HFFc6 (cell line): ENCODE data around the gene PITPNC1. TPM values are rescaled to one million over a fixed set of nuclear protein-coding genes. Genes with fewer than 3 reads are reported as not detected.

Experiments used
- DNase-seq: peaks from one replicate; pipeline ENCODE4 v3.0.0-alpha.2; 2018
- H3K27ac Mint-ChIP-seq: 2 replicates; pipeline ENCODE4 v1.8.0; 2020; ENCODE audit warnings: mild to moderate bottlenecking, mixed read lengths
- H3K27me3 Mint-ChIP-seq: 2 replicates; pipeline ENCODE4 v1.8.0; 2021; ENCODE audit warnings: mild to moderate bottlenecking, moderate library complexity, mixed read lengths; ENCODE audit not compliant: insufficient read depth
- H3K36me3 Mint-ChIP-seq: 2 replicates; pipeline ENCODE4 v1.8.0; 2021; ENCODE audit warnings: low read depth, mixed read lengths
- H3K4me1 Mint-ChIP-seq: 2 replicates; pipeline ENCODE4 v1.8.0; 2020; ENCODE audit warnings: low read depth, mixed read lengths
- H3K4me3 Mint-ChIP-seq: 2 replicates; pipeline ENCODE4 v1.8.0; 2020; ENCODE audit warnings: mild to moderate bottlenecking, moderate library complexity, mixed read lengths
- H3K9me3 Mint-ChIP-seq: 2 replicates; pipeline ENCODE4 v1.8.0; 2020; ENCODE audit warnings: mild to moderate bottlenecking, mixed read lengths
- CTCF ChIP-seq: fragments of 200-600 bp; sonication (generic); IDR thresholded peaks from 2 replicates; pipeline ENCODE4 v1.5.0; 2021; ENCODE audit warnings: antibody characterized with exemption, mild to moderate bottlenecking
- total RNA-seq, 6 experiments: library from RNA; stranded (reverse); fragmentation: NEBNext Ultra II Directional; extraction: Animal tissue kit (Norgen Biotek cat#: 25700); gene quantifications; 2 replicates in 1 of 6; 3 replicates in 5 of 6; pipeline ENCODE4 v1.2.3, GENCODE V29; 2021

The PITPNC1 gene
- total RNA-seq, 6 experiments from 2014 or later, result 6.9 to 11.1 (median 7.7) TPM

GRCh38 chr17:67502151-67502550 lies 125.1 kb downstream of the PITPNC1 start:
- no peak overlapping the region for H3K27ac Mint-ChIP-seq
- TF ChIP-seq CTCF, result no peak
- H3K27me3 Mint-ChIP-seq, result peaks cover 2% of the 10 kb centered on the region; the same call in 1 of the 2 replicates
- no peak overlapping the region for H3K4me3 Mint-ChIP-seq
- peaks cover 34% of the 10 kb centered on the region for H3K4me1 Mint-ChIP-seq
- H3K9me3 Mint-ChIP-seq, result peaks cover 3% of the 10 kb centered on the region
- no peak for DNase-seq
- 0 out of 2 replicates have a peak, but pooled peaks cover 3% of the 10 kb centered on the region for H3K36me3 Mint-ChIP-seq

GRCh38 chr17:67503184-67503583 lies 126.1 kb downstream of the PITPNC1 start:
- Mint-ChIP-seq H3K36me3 (peaks cover 11% of the 10 kb centered on the region), H3K27ac (no peak overlapping the region; the same call in 1 of the 2 replicates), H3K9me3 (peaks cover 10% of the 10 kb centered on the region), H3K4me1 (peaks cover 44% of the 10 kb centered on the region), H3K27me3 (peaks cover 2% of the 10 kb centered on the region; the same call in 1 of the 2 replicates), H3K4me3 (no peak overlapping the region)
- peak; percentile 30 for DNase-seq
- TF ChIP-seq CTCF, result no peak

- H3K9me3 Mint-ChIP-seq, result peaks cover 14% of the 10 kb centered on the region
- H3K27ac Mint-ChIP-seq, result no peak overlapping the region
- H3K36me3 Mint-ChIP-seq, result peaks cover 11% of the 10 kb centered on the region
- peaks cover 49% of the 10 kb centered on the region for H3K4me1 Mint-ChIP-seq
- no peak overlapping the region for H3K4me3 Mint-ChIP-seq
- TF ChIP-seq CTCF, result no peak
- no peak for DNase-seq
- H3K27me3 Mint-ChIP-seq, result peaks cover 2% of the 10 kb centered on the region; the same call in 1 of the 2 replicates
Observed at GRCh38 chr17:67503739-67504138, 126.7 kb downstream of the PITPNC1 start.

- peaks cover 14% of the 10 kb centered on the region for H3K9me3 Mint-ChIP-seq
- peaks cover 2% of the 10 kb centered on the region; the same call in 1 of the 2 replicates for H3K27me3 Mint-ChIP-seq
- peaks cover 49% of the 10 kb centered on the region for H3K4me1 Mint-ChIP-seq
- no peak for TF ChIP-seq CTCF
- H3K36me3 Mint-ChIP-seq, result peaks cover 11% of the 10 kb centered on the region
- no peak for DNase-seq
- no peak overlapping the region for H3K4me3 Mint-ChIP-seq
- H3K27ac Mint-ChIP-seq, result no peak overlapping the region
Observed at GRCh38 chr17:67504182-67504581, 127.1 kb downstream of the PITPNC1 start.

GRCh38 chr17:67506966-67507365 lies 129.9 kb downstream of the PITPNC1 start:
- peaks cover 52% of the 10 kb centered on the region for H3K4me1 Mint-ChIP-seq
- TF ChIP-seq CTCF, result no peak
- H3K9me3 Mint-ChIP-seq, result peaks cover 14% of the 10 kb centered on the region
- H3K36me3 Mint-ChIP-seq, result peaks cover 11% of the 10 kb centered on the region
- H3K27ac Mint-ChIP-seq, result peak overlapping the region; percentile 64
- peak; percentile 86 for DNase-seq
- peaks cover 2% of the 10 kb centered on the region; the same call in 1 of the 2 replicates for H3K27me3 Mint-ChIP-seq
- peak overlapping the region; percentile 52 for H3K4me3 Mint-ChIP-seq
